GM12801 (cell line): Measurements from ENCODE around the gene SRSF4.

Source experiments
- TF ChIP-seq, protein P1 (sequence below): IDR thresholded peaks from one replicate; pipeline ENCODE4 v1.5.1; 2011; ENCODE audit warnings: control low read depth; ENCODE audit not compliant: insufficient read length; ENCODE audit errors: extremely low read depth

Gene SRSF4

GRCh38 chr1:29121936-29122681 is 59.6 kb downstream of the SRSF4 start:
- TF ChIP-seq, protein P1, sequence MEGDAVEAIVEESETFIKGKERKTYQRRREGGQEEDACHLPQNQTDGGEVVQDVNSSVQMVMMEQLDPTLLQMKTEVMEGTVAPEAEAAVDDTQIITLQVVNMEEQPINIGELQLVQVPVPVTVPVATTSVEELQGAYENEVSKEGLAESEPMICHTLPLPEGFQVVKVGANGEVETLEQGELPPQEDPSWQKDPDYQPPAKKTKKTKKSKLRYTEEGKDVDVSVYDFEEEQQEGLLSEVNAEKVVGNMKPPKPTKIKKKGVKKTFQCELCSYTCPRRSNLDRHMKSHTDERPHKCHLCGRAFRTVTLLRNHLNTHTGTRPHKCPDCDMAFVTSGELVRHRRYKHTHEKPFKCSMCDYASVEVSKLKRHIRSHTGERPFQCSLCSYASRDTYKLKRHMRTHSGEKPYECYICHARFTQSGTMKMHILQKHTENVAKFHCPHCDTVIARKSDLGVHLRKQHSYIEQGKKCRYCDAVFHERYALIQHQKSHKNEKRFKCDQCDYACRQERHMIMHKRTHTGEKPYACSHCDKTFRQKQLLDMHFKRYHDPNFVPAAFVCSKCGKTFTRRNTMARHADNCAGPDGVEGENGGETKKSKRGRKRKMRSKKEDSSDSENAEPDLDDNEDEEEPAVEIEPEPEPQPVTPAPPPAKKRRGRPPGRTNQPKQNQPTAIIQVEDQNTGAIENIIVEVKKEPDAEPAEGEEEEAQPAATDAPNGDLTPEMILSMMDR = no peak

GRCh38 chr1:29121516-29121935 is 60.2 kb downstream of the SRSF4 start:
- TF ChIP-seq, protein P1 = no peak

- TF ChIP-seq, protein P1 = no peak
These were observed 60.7 kb downstream of the SRSF4 start for GRCh38 chr1:29120947-29121485.

DNA sequence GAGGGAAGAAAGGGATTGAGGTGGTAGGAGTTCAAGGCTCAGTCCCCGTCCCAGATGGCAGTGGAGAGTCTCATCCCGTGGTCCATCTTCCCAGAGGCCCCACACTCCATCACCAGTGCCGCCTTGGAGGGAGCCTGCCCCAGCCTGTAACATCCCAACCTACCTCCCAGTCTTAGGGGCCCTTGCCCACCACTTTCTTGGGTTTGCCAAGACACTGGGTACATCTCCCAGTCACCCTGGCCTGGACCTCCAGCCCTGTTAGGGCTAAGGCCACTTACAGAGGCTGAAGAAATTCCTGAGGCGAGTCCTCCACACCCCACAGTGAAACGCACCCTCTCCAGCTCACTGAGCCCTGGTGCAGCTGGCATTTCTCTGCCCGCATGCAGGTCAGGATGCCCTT is 61.3 kb downstream of the SRSF4 start:
- TF ChIP-seq, protein P1 = no peak

- TF ChIP-seq, protein P1 = no peak
These were observed 62.4 kb downstream of the SRSF4 start for GRCh38 chr1:29119121-29119929.

- TF ChIP-seq, protein P1 = no peak
These were observed 64.3 kb downstream of the SRSF4 start for GRCh38 chr1:29117381-29117780.

DNA sequence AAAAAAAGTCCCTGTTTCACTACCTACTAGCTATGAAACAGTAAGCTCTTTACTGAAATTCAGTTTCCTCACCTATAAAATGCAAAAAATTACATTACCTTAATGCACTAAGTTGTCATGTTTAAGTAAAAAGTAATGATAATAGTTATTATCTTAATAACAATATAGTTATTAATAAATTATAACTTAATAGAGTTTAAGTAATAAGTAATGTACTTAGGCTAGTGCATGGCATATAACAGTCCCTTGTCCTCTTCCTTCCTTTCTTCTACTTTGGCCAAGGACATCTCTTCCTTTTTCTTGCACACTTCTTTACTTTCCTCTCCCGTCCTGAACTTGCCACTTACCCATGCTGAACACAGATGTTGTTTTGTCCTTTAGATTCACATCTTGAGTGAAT is 67.0 kb downstream of the SRSF4 start:
- TF ChIP-seq, protein P1 = no peak
